Measurements from ENCODE around the gene BCL2L1. TPM values are rescaled to one million over a fixed set of nuclear protein-coding genes. Genes with fewer than 3 reads are reported as not detected.

Gene BCL2L1
- total and polyA plus RNA-seq, 2 donors (not counting 3 experiments of a cell fraction or from before 2014, with no cell fraction given): 78.0 to 101 TPM

DNA sequence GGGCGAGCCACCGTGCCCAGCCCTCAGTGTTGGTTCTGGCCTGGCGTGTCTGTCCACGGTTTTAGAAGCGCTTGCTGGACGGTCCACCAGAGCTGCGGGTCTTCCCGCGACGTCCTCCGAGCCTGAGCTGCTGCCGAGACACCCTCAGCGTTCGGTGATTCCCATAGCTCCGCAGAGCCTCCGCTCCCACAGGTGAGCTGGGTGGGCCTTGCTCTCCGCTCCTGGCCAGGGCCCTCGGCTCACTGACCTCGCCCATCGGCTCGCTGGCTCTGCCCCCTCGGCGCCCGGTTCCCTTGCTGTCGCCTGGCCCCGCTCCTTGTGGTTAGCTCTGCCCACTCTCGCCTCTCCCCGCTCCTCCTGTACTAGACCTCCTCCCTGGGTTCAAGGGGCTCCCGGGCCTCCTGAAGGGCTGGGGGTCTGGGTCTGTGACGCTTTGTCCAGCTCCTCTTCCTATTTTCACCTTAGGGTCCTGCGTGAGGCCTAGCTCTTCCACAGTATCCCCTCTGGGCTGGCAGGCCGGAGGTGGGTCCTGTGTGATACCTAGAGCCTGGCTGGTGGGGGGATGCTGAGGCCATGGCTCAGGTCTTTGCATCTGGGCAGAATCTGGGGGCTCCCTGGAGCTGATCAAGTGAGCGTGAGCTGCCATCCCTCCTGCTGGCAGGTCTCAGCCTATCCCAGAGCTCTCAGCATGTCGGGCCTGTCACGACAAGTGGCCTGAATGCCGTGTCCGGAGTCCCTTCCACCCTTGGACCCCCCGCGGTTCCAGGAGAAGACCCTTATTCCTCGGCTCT is 89.9 kb downstream of the BCL2L1 start:
- H3K79me2 ChIP-seq (ENCODE audit: control insufficient read depth, insufficient read depth, low read length): no peaks in the 10 kb centered on the region
- intact Hi-C loops (cut with micrococcal nuclease): no loop called here
- DNase-seq (ENCODE audit: low read depth, low spot score) (no peak), FAIRE-seq (no peak)
- H3K36me3 ChIP-seq (ENCODE audit: control insufficient read depth in 2 of 2, extremely low read depth in 1 of 2, insufficient read depth in 2 of 2, low read length in 2 of 2): no peaks in the 10 kb centered on the region
- peaks cover 0 to 4% of the 10 kb centered on the region in 2 experiments for H3K27me3 ChIP-seq (ENCODE audit: control insufficient read depth in 2 of 2, insufficient read depth in 2 of 2, low read length in 2 of 2)
- no peak overlapping the region for H2AFZ ChIP-seq (ENCODE audit: low read depth, low read length)
- dilution Hi-C loops (cut with MboI; ENCODE audit: extremely low pct_ligation_motif_present, low sequenced_read_pairs): no loop called here
- no peak overlapping the region for H3K4me2 ChIP-seq (ENCODE audit: insufficient read depth, low read length)
- no peaks in the 10 kb centered on the region for H3K9me1 ChIP-seq (replicated peaks; ENCODE audit: control insufficient read depth, extremely low read depth, insufficient read depth, low read length)
- H3K9me3 ChIP-seq (replicated peaks; ENCODE audit: control insufficient read depth, insufficient read depth, low read length): no peaks in the 10 kb centered on the region
- CTCF ChIA-PET: interaction anchor here (0.5 to 6.7 kb wide), 18 partner anchors 9 to 201 kb away, joined by 3 to 426 read pairs (median 10); partner anchors contain the start of genes BCL2L1 and TPX2
- POLR2A ChIA-PET: interaction anchor here (0.7 kb wide), 1 partner anchor 25 kb away, joined by 8 read pairs; no protein-coding TSS in a partner anchor
- no peaks in the 10 kb centered on the region for H4K20me1 ChIP-seq (replicated peaks; ENCODE audit: control insufficient read depth, extremely low read depth, insufficient read depth, low read length)
- no peak for TF ChIP-seq GATA2 (IDR thresholded peaks at IDR 0.05; ENCODE audit: insufficient read depth, insufficient read length, low read depth, low read length)
- TF ChIP-seq, protein P1, sequence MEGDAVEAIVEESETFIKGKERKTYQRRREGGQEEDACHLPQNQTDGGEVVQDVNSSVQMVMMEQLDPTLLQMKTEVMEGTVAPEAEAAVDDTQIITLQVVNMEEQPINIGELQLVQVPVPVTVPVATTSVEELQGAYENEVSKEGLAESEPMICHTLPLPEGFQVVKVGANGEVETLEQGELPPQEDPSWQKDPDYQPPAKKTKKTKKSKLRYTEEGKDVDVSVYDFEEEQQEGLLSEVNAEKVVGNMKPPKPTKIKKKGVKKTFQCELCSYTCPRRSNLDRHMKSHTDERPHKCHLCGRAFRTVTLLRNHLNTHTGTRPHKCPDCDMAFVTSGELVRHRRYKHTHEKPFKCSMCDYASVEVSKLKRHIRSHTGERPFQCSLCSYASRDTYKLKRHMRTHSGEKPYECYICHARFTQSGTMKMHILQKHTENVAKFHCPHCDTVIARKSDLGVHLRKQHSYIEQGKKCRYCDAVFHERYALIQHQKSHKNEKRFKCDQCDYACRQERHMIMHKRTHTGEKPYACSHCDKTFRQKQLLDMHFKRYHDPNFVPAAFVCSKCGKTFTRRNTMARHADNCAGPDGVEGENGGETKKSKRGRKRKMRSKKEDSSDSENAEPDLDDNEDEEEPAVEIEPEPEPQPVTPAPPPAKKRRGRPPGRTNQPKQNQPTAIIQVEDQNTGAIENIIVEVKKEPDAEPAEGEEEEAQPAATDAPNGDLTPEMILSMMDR (IDR thresholded peaks at IDR 0.05; ENCODE audit: extremely low read depth in 1 of 2, insufficient read depth in 1 of 2, low read depth in 1 of 2, low read length in 2 of 2): no peak
- no peak for TF ChIP-seq JUN (IDR thresholded peaks at IDR 0.05; ENCODE audit: borderline replicate concordance, insufficient read depth, insufficient read length, low read depth)
- TF ChIP-seq MYC (IDR thresholded peaks at IDR 0.05; ENCODE audit: low read depth, low read length): no peak
- no peak for TF ChIP-seq MAX (IDR thresholded peaks at IDR 0.05; ENCODE audit: insufficient read depth, insufficient read length)
- no peak for TF ChIP-seq POLR2AphosphoS5 (IDR thresholded peaks at IDR 0.05; ENCODE audit: insufficient read depth, low read depth, low read length)
- no peak for TF ChIP-seq POLR2A (IDR thresholded peaks at IDR 0.05; ENCODE audit: low read depth, low read length)
- no peak for TF ChIP-seq EZH2 (IDR thresholded peaks at IDR 0.05; ENCODE audit: borderline replicate concordance, low read depth, low read length, severe bottlenecking)
- TF ChIP-seq FOS (IDR thresholded peaks at IDR 0.05; ENCODE audit: borderline replicate concordance, insufficient read depth, low read length): no peak
- no peak overlapping the region for H3K4me3 ChIP-seq (replicated peaks in 1 of 3; ENCODE audit: insufficient read depth in 1 of 3, low read depth in 1 of 3, low read length in 3 of 3)
- no peak overlapping the region for H3K27ac ChIP-seq (ENCODE audit: insufficient read depth, low read depth, low read length)
- BruUV-seq (replicated peaks): no TSS peak
- no peaks in the 10 kb centered on the region for H3K4me1 ChIP-seq (ENCODE audit: control insufficient read depth, extremely low read depth, insufficient read depth, low read length)
- no peak overlapping the region for H3K9ac ChIP-seq (replicated peaks; ENCODE audit: extremely low read depth, insufficient read depth, low read length)

All from endothelial cell of umbilical vein (primary cell).